HUES6 (cell line): ENCODE data around the gene PBX1.

Source experiments
- H3K27ac ChIP-seq: 2 replicates; pipeline ENCODE4 v1.7.0; 2013; ENCODE audit warnings: low read depth, mild to moderate bottlenecking, low read length, inconsistent platforms
- H3K27me3 ChIP-seq: 2 replicates; pipeline ENCODE4 v1.6.1; 2013; ENCODE audit warnings: low read length; ENCODE audit not compliant: control insufficient read depth, insufficient read depth
- H3K36me3 ChIP-seq: 2 replicates; pipeline ENCODE4 v1.6.1; 2013; ENCODE audit warnings: low read length; ENCODE audit not compliant: control insufficient read depth, insufficient read depth
- H3K4me1 ChIP-seq: 2 replicates; pipeline ENCODE4 v1.6.1; 2013; ENCODE audit warnings: low read length; ENCODE audit not compliant: control insufficient read depth, insufficient read depth
- H3K4me3 ChIP-seq: 2 replicates; pipeline ENCODE4 v1.5.1; 2013; ENCODE audit warnings: low read depth, low read length
- H3K9ac ChIP-seq: one replicate; pipeline ENCODE4 v1.6.1; 2013; ENCODE audit warnings: mild to moderate bottlenecking, low read length
- H3K9me3 ChIP-seq: 2 replicates; pipeline ENCODE4 v1.6.1; 2013; ENCODE audit warnings: low read depth, low read length; ENCODE audit not compliant: control insufficient read depth, insufficient read depth

The PBX1 gene

DNA sequence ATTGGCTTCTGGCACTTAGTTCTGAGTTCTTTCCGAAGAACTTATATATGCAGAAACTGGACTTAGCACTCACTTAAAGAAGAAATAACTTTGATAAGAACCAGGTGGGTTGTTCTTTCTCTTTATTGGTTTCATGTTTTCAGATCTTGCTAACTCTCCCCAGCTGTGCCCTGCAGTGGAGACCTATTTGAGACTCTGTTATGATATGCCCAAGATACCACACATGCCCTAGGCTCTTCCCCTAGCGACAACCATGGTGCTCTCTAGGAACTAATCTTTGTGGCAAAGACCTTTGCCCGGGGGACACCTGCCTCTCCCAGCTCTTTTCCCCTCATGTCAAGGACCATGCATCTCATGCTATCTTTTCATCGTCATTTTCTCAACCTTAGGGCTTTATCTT, 128.8 kb downstream of the PBX1 start:
- H3K9ac ChIP-seq: no peak overlapping the region
- H3K27ac ChIP-seq: no peak overlapping the region
- peaks cover 6% of the 10 kb centered on the region; the same call in 1 of the 2 replicates for H3K36me3 ChIP-seq
- peaks cover 21% of the 10 kb centered on the region for H3K4me1 ChIP-seq
- no peak overlapping the region for H3K4me3 ChIP-seq
- no peaks in the 10 kb centered on the region for H3K9me3 ChIP-seq
- H3K27me3 ChIP-seq: no peaks in the 10 kb centered on the region

DNA sequence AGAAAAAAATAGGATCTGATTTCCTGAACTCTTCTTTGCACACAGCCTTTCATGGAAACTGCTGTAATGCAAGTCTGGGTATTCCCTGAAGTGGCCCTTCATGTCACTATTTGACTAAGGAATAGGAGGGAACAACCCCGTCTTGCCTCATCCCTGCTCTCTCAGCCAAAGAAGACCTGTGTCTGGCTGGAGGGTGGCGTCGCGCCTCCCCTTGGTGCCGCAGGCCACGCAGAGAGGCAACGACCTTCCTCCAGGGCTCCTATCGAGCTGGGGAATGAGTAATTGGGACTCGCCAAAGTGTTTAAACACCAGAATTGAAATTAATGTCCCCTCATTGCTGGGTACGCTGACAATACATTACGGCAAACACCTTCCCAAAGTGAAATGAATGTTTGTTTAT, 129.8 kb downstream of the PBX1 start:
- Histone ChIP-seq H3K9me3 (no peaks in the 10 kb centered on the region), H3K27me3 (no peaks in the 10 kb centered on the region), H3K4me1 (peaks cover 19% of the 10 kb centered on the region), H3K36me3 (peaks cover 2% of the 10 kb centered on the region; the same call in 1 of the 2 replicates), H3K4me3 (no peak overlapping the region), H3K27ac (no peak overlapping the region), H3K9ac (no peak overlapping the region)

DNA sequence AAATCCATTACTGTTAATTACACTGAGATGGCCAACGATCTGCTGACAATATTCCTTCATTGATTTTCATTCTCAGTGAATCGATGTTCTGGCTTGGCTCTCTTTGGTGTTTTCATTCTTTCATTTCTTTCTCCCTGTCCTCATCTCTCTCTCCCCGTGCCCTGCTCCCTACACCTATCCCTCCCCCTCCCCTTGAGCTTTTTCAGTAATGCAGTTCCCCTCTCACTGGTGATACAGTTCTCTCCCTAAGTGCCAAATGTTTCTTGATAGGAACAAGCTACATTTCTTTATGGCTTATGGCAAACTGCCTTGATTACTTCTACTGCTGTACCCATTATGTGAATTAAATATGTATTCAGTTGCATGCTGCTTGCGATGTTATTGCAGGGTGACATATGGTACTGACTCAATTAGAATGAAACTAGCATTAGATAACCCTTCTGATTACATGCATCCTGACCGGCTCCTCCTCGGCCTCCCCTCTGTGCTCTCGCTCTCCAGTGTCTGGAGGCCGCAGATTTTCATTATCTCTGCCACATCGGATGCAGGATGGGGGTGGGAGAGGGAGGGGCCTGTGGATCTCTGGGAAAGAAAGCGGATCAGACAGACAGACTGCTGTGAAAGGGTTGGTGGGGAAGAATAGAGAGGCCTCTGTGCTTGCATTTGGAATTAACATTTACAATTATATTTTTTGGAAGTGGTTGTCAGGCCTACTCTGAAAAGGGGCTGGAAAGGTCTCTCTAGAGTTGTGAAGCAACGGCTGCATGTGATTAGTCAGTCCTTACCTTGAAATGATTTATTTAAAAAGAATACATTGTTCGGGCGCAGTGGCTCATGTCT, 130.9 kb downstream of the PBX1 start:
- H3K4me3 ChIP-seq: peak overlapping the region; percentile 22; the same call in 1 of the 2 replicates
- peaks cover 19% of the 10 kb centered on the region for H3K4me1 ChIP-seq
- no peaks in the 10 kb centered on the region for H3K27me3 ChIP-seq
- no peaks in the 10 kb centered on the region for H3K9me3 ChIP-seq
- no peak overlapping the region for H3K9ac ChIP-seq
- H3K27ac ChIP-seq: no peak overlapping the region
- peaks cover 6% of the 10 kb centered on the region; the same call in 1 of the 2 replicates for H3K36me3 ChIP-seq

DNA sequence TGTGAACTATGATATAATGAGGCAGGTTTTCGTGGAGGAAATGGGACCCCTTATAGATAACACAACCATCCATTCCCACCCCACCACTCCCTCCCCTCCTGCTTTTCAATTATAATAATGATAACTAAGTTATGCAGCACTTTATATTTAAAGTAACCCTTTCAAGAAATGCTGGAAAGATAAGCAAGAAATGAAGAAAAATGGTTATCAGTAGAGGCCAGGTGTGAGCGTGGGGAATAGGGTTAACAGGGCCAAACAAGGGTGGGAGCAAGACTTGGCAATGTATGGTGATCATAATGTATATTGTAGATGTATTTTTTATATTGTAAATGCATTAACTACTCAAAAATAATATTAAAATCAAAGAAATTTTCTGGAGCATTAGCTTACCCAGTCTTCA, 133.4 kb downstream of the PBX1 start:
- Histone ChIP-seq H3K27me3 (no peaks in the 10 kb centered on the region), H3K9ac (no peak overlapping the region), H3K27ac (no peak overlapping the region), H3K4me1 (peaks cover 19% of the 10 kb centered on the region), H3K4me3 (no peak overlapping the region), H3K9me3 (no peaks in the 10 kb centered on the region), H3K36me3 (0 out of 2 replicates have a peak, but pooled peaks cover 3% of the 10 kb centered on the region)

DNA sequence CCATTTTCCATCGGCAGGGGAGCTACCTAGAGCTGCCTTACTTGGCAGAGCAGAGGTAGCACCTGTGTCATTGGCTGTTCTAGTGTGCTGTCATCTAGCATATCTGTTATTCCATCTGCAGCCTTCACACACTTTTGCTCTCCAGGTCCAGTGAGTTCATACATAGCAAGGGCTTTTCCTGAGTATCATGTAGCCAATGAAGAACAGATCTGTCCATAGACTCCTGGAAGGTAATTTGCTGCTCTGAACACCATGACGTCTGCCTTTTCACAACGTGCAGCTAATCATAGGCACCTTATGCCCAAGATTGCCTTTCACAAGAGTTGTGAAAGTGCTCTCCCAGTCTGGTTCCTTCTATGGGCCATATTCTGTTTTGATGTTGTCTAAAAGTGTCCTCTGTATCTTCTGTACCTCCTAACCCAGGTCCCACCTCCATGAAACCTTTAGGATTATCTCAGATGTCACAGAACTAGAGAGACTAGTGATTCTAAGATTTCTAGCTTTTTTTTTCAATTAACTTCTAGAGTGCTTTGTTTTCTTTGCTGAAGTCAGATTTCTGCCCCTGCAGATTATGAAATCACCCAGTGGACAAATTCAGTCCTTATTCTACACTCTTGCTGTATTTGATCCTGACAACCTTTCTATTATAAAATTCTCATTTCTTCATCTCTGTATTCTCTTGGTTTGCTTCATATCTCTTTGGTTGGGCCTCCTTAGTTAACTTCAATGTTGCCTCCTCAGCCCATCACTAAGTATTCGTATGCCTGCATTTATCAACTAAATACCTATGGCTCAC, 134.8 kb downstream of the PBX1 start:
- H3K27ac ChIP-seq: no peak overlapping the region

DNA sequence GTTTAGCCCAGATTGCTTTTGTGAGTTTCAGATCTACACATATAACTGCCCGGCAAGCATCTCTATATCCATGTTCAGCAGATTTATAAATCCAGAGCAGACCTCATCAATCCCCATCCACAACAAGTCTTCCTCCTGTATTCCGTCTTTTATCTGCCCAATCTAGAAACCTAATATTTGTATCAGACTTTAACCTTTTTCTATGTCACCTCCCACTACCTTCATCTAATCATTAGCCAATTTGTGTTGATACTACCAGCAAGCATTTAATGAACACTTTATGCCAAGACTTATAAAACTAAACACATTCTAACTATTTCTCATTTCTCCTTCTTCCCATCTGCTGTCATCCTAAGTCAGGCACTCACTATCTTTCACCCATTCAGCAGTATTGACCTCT, 135.5 kb downstream of the PBX1 start:
- Histone ChIP-seq H3K9me3 (no peaks in the 10 kb centered on the region), H3K27me3 (no peaks in the 10 kb centered on the region), H3K27ac (no peak overlapping the region), H3K9ac (no peak overlapping the region), H3K36me3 (0 out of 2 replicates have a peak, but pooled peaks cover 3% of the 10 kb centered on the region), H3K4me1 (peaks cover 7% of the 10 kb centered on the region), H3K4me3 (no peak overlapping the region)

More for the DNA sequence above, 134.8 kb downstream of the PBX1 start:
- Histone ChIP-seq H3K4me3 (no peak overlapping the region), H3K27me3 (no peaks in the 10 kb centered on the region), H3K9me3 (no peaks in the 10 kb centered on the region), H3K9ac (no peak overlapping the region), H3K36me3 (0 out of 2 replicates have a peak, but pooled peaks cover 3% of the 10 kb centered on the region), H3K4me1 (peaks cover 15% of the 10 kb centered on the region)

DNA sequence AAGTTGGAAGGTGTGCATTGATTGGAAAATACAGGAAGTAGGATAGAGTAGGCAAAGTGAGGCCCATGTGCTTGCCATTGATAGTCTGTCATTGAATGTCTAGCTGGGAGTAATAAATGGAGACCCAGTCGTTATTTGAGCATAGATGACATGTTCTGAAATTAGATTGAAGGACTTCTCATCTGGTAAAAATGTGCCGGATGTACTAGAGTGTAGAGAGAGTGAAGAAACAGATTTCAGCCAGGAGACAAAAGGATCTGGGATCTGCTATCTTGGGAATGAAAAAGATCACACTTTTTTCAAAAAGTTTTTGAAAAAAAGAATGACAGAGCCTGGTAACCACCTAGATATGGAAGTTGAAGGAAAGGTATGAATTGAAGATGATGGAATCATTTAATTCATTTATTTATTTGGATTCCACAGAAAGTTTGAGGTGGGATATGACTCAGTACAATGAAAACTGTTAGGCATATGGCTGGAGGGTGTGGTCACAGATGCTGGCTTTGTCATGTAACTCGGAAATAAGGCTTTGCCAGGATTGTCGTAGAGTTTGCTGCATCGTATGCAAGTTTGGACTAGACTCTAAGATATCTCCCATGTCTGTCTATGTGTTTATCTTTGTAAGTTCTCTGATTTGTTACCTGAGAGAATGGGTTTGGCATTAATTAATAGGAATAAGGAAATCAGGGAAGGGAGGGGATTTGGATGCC, 137.1 kb downstream of the PBX1 start:
- no peak overlapping the region for H3K27ac ChIP-seq
- no peak overlapping the region for H3K4me3 ChIP-seq
- no peak overlapping the region for H3K9ac ChIP-seq
- no peaks in the 10 kb centered on the region for H3K9me3 ChIP-seq
- H3K27me3 ChIP-seq: no peaks in the 10 kb centered on the region
- H3K36me3 ChIP-seq: 0 out of 2 replicates have a peak, but pooled peaks cover 3% of the 10 kb centered on the region
- peaks cover 9% of the 10 kb centered on the region; the same call in 1 of the 2 replicates for H3K4me1 ChIP-seq

DNA sequence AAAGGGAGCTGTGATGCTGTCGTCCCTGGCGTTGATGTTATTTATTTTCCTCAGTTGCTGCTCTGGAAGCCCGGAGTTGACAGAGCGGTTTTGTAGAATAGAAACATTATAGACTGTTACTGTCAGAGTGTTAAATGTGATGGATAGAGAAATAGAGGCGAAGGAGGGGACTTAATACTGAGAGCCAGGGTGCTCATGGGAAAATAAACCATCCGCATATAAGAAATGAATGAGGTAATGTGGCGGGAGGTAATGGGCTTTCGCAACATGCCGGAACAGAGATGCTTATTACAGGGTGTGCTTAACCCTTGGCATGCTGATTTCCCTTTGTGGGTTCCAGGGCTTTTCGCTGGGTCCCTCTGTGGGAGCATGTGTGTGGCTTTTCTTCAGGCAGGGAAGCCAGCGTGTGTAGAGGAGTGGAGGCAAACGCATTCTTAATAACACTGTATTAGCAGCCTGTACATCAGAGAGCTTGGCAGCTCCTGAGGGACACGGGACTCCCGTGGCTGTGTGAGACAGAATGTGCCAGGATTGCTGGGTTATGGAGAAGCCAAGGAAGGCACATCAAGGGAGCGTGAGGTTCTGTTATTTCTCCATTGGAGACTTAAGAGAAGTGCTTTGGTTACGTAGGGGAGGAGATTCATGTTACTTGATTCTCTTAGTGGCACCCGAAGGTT, 141.0 kb downstream of the PBX1 start:
- Histone ChIP-seq H3K36me3 (no peaks in the 10 kb centered on the region), H3K27me3 (no peaks in the 10 kb centered on the region), H3K4me3 (no peak overlapping the region), H3K9me3 (no peaks in the 10 kb centered on the region), H3K9ac (no peak overlapping the region), H3K27ac (no peak overlapping the region), H3K4me1 (peaks cover 25% of the 10 kb centered on the region)

DNA sequence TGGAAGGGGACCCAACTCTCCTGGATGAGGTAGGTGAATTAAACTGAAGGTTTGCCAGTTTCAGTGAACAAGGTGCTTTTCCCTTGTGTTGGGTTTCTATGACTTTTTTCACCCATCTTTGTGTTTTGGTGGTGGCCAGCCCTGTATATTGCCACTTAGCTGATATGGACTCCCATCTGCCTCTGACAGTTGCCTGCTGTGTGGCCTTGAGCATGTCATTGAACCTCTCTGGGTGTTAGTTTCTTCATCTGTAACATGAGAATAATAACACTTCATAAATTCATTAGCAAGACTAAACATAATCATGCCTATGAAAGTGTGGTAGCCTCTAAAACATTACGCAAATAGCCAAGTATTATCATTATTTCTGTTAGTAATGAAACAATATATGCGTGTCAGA, 141.7 kb downstream of the PBX1 start:
- no peaks in the 10 kb centered on the region for H3K36me3 ChIP-seq
- H3K27ac ChIP-seq: no peak overlapping the region
- H3K4me1 ChIP-seq: peaks cover 25% of the 10 kb centered on the region
- H3K27me3 ChIP-seq: no peaks in the 10 kb centered on the region
- no peaks in the 10 kb centered on the region for H3K9me3 ChIP-seq
- no peak overlapping the region for H3K9ac ChIP-seq
- H3K4me3 ChIP-seq: no peak overlapping the region

DNA sequence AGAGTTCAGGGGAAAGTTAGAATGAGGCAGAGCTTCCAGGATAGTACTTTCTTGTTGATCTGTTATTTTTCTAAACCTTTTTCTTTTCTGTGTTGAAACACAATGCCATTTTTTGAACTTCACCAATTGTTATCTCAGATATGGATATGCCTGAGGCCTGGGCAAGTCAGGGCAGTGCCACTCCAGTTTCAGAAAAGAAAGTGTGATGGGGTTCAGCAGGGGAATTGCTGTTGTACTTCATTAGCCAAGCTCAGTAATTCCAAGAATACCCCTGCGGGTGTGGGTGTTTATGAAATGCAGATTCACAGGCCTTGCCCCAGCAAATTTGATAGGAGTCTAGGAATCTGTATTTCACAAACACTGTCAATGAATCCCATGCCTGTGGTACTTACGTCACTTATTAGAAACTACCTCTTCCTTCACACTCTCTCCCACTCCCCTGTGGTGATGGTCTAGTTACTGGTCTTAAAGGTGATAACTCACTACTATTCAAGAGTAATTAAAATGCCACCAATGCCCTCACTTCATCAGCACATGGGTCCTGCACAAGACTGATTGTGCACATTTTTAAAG, 142.3 kb downstream of the PBX1 start:
- Histone ChIP-seq H3K36me3 (no peaks in the 10 kb centered on the region), H3K9ac (no peak overlapping the region), H3K9me3 (no peaks in the 10 kb centered on the region), H3K27me3 (no peaks in the 10 kb centered on the region), H3K4me1 (peaks cover 28% of the 10 kb centered on the region), H3K27ac (no peak overlapping the region), H3K4me3 (no peak overlapping the region)
